ENCODE measurements around the gene PIWIL4.
"Not testable (repeated sequence)": the region's sequence is repeated elsewhere in the genome, so short reads cannot be mapped to it uniquely, and the experiment has no call there.

Gene PIWIL4

GRCh38 chr11:94546886-94547285 lies 20.3 kb upstream of the PIWIL4 start:
- no peak for DNase-seq

- DNase-seq, result no peak
Observed at GRCh38 chr11:94549146-94549545, 18.0 kb upstream of the PIWIL4 start.

GRCh38 chr11:94550513-94550912 lies 16.7 kb upstream of the PIWIL4 start:
- DNase-seq, result no peak

GRCh38 chr11:94553938-94554337 lies 13.2 kb upstream of the PIWIL4 start:
- DNase-seq, result no peak

- DNase-seq, result not testable (repeated sequence)
Observed at GRCh38 chr11:94555752-94556329, 11.3 kb upstream of the PIWIL4 start.

- no peak for DNase-seq
Observed at GRCh38 chr11:94557421-94557820, 9.7 kb upstream of the PIWIL4 start.

- no peak for DNase-seq
Observed at GRCh38 chr11:94557992-94558391, 9.2 kb upstream of the PIWIL4 start.

- no peak for DNase-seq
Observed at GRCh38 chr11:94558468-94558867, 8.7 kb upstream of the PIWIL4 start.

GRCh38 chr11:94558932-94559331 lies 8.2 kb upstream of the PIWIL4 start:
- no peak for DNase-seq

- DNase-seq, result no peak
Observed at GRCh38 chr11:94559361-94559760, 7.8 kb upstream of the PIWIL4 start.

GRCh38 chr11:94560834-94561233 lies 6.3 kb upstream of the PIWIL4 start:
- no peak for DNase-seq

- no peak for DNase-seq
Observed at GRCh38 chr11:94563176-94563847, 3.9 kb upstream of the PIWIL4 start.

- DNase-seq, result no peak
Observed at GRCh38 chr11:94563848-94564467, 3.2 kb upstream of the PIWIL4 start.

GRCh38 chr11:94568200-94568599 lies 1.0 kb downstream of the PIWIL4 start:
- no peak for DNase-seq

GRCh38 chr11:94568717-94569116 lies 1.5 kb downstream of the PIWIL4 start:
- no peak for DNase-seq

GRCh38 chr11:94572975-94573374 lies 5.8 kb downstream of the PIWIL4 start:
- not testable (repeated sequence) for DNase-seq

- DNase-seq, result peak in 1 of 56 donors; percentile 7
Observed at GRCh38 chr11:94574193-94574961, 7.2 kb downstream of the PIWIL4 start.

GRCh38 chr11:94576306-94576705 lies 9.1 kb downstream of the PIWIL4 start:
- DNase-seq, result no peak

GRCh38 chr11:94577841-94578240 lies 10.7 kb downstream of the PIWIL4 start:
- DNase-seq, result no peak

GRCh38 chr11:94581926-94582325 lies 14.8 kb downstream of the PIWIL4 start:
- DNase-seq, result no peak

- no peak for DNase-seq
Observed at GRCh38 chr11:94583213-94583865, 16.2 kb downstream of the PIWIL4 start.
